NCI-H2107 (cell line): ENCODE data around the gene PNKD.

Source experiments
- DNase-seq: peaks from one replicate; lab custom pipeline; 2025; lab: John Stamatoyannopoulos, UW

PNKD gene

GRCh38 chr2:218370410-218371063 is 100.2 kb downstream of the PNKD start:
- no peak for DNase-seq

- no peak for DNase-seq
Observed at GRCh38 chr2:218371983-218372350, 101.6 kb downstream of the PNKD start.

DNA sequence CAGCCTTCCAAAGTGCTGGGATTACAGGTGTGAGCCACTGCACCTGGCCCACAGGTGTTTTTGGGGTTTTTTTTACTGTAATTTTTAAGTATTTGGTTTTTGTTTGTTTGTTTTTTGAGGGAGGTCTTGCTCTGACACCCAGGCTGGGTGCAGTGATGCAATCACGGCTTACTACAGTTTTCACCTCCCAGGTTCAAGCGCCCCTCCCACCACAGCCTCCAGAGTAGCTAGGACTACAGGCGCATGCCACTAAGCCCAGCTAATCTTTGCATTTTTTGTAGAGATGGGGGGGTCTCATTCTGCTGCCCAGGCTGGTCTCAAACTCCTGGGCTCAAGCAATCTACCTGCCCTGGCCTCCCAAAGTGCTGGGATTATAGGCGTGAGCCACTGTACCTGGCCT is 104.5 kb downstream of the PNKD start:
- no peak for DNase-seq

DNA sequence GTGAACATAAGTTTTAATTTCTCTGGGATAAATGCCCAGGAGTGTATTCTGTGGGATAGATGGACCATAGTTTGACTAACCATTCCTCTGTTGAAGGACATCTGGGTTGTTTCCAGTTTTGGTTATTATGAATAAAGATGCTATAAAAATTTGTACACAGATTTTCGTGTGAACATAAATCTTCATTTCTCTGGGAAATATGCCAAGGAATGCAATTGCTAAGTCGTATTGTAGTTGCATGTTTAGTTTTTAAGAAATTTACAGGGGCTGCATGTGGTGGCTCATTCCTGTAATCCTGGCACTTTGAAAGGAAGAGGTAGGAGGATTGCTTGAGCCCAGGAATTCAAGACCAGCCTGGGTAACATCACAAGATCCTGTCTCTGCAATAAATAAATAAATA is 104.9 kb downstream of the PNKD start:
- no peak for DNase-seq

DNA sequence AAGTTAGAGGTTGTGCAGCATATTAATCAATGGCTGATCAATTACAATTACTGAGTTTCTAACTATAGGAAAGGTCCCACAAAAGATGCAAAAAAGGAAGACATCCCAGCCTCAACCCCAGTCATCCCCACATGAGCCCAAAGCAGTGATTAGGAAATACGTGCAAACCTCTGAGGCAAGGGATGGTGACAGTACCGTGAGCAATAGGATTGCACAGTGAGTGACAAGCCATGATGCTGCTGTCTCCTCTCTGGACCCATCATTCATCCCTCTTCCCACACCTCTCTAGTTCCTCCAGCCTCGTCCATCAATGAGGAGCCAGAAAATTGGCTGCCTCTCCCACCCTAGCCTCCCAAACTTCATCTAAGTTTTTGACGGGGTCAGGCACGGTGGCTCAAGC is 107.7 kb downstream of the PNKD start:
- DNase-seq: no peak

GRCh38 chr2:218381916-218382366 is 111.6 kb downstream of the PNKD start, which contains the start of gene SLC11A1:
SLC11A1 (plus strand) TSS chr2:218382273; CDS start chr2:218382369, 96 bp downstream.
- no peak for DNase-seq

DNA sequence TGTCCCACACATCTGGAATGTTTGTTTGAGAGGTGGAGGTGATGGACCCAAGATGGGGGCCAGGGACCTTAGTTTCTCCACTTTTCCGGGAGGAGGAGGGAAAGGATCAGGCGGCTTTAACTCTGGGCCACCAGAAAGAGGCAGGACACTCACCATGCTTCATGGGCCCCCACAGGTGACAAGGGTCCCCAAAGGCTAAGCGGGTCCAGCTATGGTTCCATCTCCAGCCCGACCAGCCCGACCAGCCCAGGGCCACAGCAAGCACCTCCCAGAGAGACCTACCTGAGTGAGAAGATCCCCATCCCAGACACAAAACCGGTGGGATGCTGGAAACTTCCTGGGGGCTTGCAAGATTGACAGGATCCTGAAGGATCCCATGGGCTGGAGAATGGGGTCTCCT is 112.5 kb downstream of the PNKD start:
- no peak for DNase-seq

DNA sequence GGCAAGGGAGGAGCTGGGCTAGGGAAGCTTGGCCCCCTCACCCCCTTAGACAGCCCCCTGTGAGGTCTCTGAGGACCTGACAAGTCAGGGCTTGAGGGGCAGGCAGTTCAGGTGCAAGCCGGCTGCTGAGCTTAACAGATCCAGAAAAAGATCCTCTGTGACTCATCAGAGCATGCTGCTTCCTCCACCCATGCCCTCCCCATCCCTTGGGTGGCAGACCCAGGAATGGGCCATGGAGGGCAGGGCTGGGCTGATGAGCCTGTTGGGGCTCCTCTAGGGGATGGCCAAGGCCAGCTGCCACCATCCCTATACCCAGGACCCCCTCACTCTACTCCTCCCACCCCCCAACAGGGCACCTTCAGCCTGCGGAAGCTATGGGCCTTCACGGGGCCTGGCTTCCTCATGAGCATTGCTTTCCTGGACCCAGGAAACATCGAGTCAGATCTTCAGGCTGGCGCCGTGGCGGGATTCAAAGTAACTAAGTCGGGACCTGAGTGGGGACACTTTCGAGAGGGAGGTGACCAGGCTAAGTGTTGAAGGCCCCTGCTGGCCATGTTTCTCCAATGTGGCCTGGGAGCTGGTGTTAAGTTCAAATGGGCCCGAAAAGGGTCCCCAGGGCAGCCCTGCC is 113.7 kb downstream of the PNKD start:
- DNase-seq: no peak

GRCh38 chr2:218384975-218385374 is 114.7 kb downstream of the PNKD start:
- DNase-seq: no peak

DNA sequence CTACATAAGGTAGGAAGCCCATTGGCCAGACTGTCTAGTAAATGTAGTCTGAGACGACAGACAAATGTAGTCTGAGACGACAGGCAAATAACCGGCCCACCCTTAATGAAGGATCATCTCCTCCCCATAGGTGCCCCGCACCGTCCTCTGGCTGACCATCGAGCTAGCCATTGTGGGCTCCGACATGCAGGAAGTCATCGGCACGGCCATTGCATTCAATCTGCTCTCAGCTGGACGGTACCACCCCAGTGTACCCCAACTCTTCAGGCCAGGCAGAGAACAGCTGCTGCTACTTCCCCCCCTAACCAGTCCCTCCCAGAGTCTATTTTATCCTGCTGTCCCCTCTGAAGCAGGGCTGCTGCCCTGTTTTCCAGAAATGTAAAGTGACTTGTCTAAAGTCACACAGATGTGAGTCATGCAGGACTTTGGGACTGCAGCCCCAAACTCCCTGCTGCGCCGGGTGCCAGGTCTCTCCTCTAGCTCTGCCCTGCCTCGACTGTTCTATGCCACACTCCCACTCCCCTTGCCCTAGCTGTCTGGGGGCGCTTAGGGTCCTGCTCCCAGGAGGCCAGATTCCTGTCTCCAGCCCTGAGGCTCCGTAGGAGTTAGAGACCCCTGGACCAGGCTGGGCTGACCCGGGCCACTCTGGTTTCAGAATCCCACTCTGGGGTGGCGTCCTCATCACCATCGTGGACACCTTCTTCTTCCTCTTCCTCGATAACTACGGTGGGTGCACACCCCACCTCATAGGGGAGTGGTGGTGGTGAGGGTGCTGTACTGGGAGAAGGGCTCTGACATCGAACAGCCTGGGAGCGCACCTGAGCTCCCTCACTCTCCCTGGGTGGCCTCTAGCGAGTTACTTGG is 116.4 kb downstream of the PNKD start:
- DNase-seq: no peak

GRCh38 chr2:218387369-218388194 is 117.3 kb downstream of the PNKD start:
- peak; percentile 41 for DNase-seq

DNA sequence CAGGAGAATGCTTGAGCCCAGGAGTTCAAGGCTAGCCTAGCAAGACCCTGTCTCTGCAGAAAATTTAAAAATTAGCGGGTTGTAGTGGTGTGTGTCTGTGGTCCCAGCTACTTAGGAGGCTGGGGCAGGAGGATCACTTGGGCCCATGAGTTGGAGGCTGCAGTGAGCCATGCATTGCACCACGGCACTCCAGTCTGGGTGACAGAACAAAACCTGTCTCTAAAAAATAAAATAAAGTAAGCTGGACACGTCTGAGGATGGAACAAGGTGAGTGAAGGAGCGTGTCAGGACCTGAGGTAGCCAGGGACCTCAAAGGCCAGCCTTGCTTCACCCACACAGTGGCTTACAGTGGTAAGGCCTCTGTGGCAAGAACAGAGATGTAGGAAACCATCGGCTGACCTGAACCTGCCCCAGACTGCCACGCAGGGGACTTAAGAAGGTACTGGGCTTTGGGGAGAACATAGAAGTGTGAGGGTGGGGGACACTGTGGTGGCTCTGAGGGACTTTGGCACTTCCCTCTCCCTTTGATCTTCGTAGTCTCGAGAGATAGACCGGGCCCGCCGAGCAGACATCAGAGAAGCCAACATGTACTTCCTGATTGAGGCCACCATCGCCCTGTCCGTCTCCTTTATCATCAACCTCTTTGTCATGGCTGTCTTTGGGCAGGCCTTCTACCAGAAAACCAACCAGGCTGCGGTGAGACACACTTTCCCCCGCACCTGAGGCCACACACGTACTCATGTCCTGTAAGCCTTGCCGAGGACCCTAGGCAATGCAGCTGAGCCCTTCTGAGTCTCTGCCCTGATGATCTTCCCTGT is 119.2 kb downstream of the PNKD start:
- DNase-seq: no peak

GRCh38 chr2:218391202-218391601 is 120.9 kb downstream of the PNKD start:
- no peak for DNase-seq

- DNase-seq: no peak
Observed at GRCh38 chr2:218392459-218392858, 122.1 kb downstream of the PNKD start.

GRCh38 chr2:218392891-218393462 is 122.7 kb downstream of the PNKD start:
- no peak for DNase-seq

GRCh38 chr2:218393750-218394290 is 123.5 kb downstream of the PNKD start:
- DNase-seq: no peak

GRCh38 chr2:218394298-218395089 is 124.2 kb downstream of the PNKD start:
- no peak for DNase-seq

DNA sequence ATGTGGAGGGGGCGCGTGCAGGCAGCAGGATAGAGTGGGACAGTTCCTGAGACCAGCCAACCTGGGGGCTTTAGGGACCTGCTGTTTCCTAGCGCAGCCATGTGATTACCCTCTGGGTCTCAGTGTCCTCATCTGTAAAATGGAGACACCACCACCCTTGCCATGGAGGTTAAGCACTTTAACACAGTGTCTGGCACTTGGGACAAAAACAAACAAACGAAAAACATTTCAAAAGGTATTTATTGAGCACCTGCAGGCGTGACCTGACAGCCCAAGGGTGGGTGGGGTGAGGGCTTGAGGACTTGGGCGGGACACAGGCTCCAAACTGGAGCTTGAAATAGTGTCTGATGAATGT is 124.7 kb downstream of the PNKD start:
- DNase-seq: no peak

- DNase-seq: no peak
Observed at GRCh38 chr2:218395456-218395825, 125.1 kb downstream of the PNKD start.
